Transverse colon (tissue), 4 donors: Measurements from ENCODE around the gene TC2N.

Experiments used
- POLR2AphosphoS5 ChIP-seq, 3 donors: sonication (generic); formaldehyde crosslinking; IDR thresholded peaks; one replicate each; pipeline ENCODE4 v1.6.1; 2016; ENCODE audit warnings: antibody characterized with exemption in 3 of 3
- TF ChIP-seq, protein P1 (sequence below), 5 experiments: fragments of 200-600 bp in 3 of 5; fragments of 450-650 bp in 2 of 5; sonication (generic) in 3 of 5; IDR thresholded peaks; 1 replicate in 2 of 5; 2 replicates in 3 of 5; pipeline ENCODE4 v1.5.1; 2016 to 2017; ENCODE audit warnings: antibody characterized with exemption in 5 of 5, inconsistent platforms in 3 of 5, mild to moderate bottlenecking in 2 of 5, moderate library complexity in 1 of 5

DNA sequence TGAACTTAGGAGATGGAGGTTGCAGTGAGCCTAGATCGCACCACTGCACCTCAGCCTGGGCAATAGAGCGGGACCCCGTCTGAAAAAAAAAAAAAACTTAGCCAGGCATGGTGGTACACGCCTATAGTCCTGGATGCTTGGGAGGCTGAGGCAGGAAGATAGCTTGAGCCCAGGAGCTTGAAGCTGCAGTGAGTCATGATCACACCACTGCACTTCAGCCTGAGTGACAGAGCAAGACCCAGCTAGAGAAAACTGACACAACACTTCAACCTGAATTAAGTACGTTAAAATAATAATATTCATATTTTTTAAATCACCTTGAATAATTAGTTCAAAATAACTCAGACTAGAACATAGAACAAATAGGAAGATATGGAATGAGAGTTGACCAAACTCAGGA is 129.7 kb downstream of the TC2N start:
- TF ChIP-seq, protein P1, sequence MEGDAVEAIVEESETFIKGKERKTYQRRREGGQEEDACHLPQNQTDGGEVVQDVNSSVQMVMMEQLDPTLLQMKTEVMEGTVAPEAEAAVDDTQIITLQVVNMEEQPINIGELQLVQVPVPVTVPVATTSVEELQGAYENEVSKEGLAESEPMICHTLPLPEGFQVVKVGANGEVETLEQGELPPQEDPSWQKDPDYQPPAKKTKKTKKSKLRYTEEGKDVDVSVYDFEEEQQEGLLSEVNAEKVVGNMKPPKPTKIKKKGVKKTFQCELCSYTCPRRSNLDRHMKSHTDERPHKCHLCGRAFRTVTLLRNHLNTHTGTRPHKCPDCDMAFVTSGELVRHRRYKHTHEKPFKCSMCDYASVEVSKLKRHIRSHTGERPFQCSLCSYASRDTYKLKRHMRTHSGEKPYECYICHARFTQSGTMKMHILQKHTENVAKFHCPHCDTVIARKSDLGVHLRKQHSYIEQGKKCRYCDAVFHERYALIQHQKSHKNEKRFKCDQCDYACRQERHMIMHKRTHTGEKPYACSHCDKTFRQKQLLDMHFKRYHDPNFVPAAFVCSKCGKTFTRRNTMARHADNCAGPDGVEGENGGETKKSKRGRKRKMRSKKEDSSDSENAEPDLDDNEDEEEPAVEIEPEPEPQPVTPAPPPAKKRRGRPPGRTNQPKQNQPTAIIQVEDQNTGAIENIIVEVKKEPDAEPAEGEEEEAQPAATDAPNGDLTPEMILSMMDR (IDR thresholded peaks at IDR 0.05) = no peak
- TF ChIP-seq POLR2AphosphoS5 (IDR thresholded peaks at IDR 0.05) = no peak
